ENCODE results near the gene ZFYVE28.

ZFYVE28 gene

DNA sequence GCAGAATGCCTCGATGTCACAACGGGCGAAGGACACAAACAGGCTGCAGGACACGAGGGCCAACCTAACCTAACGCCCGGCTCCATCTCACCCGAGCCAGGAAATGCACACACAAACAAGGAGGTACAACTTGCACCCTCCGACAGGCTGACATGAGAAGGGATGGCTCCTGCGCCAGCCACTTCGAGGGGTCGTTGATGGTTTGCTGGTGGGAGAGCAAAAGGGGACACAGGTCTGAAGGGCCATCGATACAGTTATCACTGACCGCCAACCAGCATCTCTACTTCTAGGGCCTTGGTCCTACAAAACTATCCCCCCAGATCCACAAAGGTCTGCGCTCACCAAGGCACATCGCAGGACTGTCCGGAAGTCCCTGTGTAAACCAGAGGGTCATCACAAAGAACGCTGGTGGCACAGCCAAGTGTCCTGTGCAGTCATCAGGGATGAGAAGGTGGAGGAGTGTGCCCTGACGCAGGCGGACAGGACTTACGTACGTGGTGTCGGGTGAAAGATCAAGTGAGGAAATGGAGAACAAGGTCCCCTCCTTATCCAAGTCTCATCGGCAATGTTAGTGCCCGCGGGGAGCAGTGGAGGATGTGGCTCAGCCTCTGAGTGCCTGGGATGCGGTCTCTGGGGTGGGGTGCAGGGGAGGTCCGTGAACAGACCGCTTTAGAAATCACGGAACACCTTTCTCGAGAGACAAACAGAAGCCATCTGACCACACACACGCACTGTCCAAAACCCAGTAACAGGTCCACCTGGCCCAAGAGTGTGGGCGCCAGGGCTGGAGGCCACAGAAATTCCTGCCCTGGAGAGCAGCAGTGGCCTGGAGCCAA is 163.6 kb downstream of the ZFYVE28 start:
- no peak for FAIRE-seq

- no peak for FAIRE-seq
Observed at GRCh38 chr4:2253160-2254084, 165.0 kb downstream of the ZFYVE28 start.

DNA sequence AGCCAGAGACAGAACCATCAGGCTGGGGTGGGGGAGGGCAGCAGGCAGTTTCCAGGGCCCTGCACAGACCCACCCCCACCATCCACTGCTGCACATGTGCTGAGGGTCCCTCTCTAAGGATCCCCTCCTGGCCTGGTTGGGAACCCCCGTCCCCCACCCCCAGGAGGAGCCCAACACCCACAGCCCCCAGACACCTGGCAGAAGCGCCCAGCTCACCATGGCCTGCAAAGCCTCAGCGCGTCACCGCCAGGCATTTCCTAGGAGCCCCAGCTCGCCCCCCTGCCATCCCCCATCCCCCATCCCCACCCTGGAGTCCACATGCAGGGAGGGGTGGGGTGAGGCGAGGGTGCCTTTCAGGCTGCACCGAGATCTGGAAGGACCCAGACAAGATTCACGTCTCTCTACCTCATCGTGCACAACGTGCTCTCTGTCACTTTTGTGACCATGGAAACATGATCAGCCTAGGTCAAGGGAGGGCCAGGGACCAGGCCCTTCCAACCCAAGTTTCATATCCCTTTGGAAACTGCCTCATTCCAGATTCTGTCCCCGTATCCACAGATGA is 165.8 kb downstream of the ZFYVE28 start:
- no peak for FAIRE-seq

DNA sequence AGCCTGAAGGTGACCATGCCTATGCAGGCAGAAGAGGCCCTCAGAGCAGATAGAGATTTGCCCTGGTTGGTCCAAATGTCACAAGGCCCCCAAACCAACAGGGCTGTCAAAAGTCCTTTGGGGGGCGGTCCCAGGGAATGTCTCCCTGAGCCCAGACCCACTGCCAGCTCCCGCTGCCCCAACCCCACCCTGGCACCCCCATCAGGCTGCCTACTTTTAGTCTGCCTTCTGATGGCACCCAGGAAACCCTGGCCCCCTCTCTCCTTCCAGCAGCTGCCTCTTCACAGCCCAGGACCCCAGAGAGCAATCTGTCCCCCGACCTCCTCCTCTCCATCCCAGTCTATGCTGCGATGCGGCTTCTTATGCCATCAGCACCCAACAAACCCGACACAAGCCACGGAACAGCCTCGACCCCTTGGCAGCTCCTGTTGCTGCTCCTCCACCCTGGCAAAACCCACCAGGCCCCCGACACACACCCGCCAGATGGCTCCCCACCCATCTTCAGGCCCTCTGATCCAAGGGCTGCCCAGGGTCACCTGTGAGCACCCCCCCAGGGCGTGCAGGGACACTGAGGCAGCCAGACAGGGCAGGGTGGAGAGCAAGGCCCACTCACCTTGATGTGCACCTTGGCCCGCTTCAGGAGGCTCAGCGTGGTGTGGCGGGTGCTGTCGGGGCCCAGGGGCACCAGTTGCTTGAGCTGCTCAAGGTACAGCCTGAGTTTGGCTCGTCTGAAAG is 166.5 kb downstream of the ZFYVE28 start:
- FAIRE-seq, result no peak

GRCh38 chr4:2251073-2251794 is 167.2 kb downstream of the ZFYVE28 start:
- no peak for FAIRE-seq

- FAIRE-seq, result no peak
Observed at GRCh38 chr4:2250357-2251072, 167.9 kb downstream of the ZFYVE28 start.

DNA sequence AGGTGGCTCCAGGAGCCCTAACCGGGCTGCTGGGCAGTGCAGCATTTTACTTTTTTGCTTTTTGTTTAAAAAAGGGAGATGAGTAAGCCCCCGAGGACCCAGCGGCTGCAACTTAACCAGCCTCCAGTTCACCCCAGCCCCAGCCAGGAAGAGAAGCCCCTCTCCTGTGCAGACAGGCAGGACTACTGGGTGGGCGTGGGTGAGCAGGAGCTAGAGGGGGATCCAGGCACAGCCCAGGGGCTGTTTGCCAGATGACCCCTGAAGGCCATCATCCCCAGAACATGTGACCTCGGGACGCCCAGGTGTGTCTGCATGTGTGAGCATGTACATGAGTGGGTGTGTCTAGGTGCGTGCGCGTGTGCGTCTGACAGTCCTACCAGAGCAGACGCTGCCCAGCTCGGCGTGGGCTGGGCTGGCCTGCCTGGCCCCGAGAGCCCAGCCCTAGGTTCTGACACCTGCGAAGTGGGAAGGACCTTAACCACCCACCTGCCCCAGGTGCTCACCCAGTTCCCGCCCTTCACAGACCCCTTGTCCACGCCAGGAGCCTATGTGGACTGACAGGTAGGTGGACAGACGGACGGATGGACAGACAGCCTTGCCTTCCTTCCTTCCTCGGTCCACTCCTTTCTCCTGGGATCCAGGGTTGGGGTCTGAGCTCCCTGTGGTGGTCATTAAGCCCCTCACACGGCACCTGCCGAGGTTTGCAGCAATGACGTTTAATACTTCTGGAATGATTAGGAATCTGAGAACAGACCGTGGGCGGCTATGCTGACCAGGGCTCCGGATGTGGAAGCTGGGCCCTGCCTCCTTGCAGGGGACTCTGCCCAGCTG is 168.7 kb downstream of the ZFYVE28 start:
- FAIRE-seq, result no peak

DNA sequence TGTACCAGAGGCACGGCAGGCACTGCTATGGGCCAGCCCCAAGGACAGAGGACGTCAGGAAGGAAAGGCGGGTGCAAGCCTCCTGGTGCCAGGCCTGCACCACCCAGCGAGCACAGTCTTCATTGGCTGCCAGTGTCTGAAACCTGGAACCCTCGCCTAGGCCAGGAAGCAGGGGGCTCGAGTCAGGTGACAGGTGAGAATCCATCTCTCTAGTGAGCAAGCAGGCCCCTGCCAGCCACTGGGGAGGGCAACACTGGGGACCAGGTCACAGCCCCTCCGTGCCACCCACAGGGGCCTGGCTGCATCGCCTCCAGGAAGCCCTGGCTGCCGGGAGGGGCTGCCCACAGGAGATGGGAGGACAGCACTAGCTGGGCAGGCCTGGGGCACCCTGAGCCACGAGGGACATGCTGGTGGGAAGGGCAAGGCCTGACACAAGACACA is 169.6 kb downstream of the ZFYVE28 start:
- no peak for FAIRE-seq

DNA sequence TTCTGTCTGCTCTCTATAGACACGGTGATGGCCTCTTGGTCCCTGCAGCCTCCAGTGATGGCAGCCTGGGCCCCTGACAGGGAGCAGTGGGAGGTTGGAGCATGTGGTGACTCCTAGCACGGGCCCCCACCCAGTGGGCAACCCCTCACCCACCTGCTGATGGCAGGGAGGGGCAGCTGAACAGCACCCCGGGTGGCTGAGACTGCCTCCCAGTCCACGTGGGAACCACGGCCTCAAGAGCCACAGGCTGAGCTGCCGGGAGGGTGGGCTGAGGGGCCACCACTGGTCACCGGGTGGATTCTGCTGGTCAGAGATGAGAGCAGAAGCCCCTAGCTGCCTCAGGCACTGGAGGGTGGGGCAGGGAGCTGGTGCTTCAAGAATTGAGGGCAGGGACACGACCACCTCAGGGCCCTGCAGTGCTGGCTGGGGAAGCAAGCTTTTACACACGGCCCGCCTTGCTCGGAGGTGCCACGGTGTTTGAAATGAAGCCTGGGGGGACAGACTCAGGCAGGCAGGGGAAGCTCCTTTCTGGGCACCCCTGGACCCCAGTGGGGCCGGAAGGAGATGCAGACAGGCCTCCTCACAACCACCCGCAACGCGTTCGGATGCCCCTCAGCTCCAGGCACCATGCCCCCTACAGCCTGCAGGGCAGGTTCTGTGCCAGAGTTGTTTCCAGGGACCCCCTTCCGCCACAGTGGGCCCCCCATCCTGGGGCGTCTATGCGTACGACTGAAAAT is 170.2 kb downstream of the ZFYVE28 start:
- FAIRE-seq, result no peak

DNA sequence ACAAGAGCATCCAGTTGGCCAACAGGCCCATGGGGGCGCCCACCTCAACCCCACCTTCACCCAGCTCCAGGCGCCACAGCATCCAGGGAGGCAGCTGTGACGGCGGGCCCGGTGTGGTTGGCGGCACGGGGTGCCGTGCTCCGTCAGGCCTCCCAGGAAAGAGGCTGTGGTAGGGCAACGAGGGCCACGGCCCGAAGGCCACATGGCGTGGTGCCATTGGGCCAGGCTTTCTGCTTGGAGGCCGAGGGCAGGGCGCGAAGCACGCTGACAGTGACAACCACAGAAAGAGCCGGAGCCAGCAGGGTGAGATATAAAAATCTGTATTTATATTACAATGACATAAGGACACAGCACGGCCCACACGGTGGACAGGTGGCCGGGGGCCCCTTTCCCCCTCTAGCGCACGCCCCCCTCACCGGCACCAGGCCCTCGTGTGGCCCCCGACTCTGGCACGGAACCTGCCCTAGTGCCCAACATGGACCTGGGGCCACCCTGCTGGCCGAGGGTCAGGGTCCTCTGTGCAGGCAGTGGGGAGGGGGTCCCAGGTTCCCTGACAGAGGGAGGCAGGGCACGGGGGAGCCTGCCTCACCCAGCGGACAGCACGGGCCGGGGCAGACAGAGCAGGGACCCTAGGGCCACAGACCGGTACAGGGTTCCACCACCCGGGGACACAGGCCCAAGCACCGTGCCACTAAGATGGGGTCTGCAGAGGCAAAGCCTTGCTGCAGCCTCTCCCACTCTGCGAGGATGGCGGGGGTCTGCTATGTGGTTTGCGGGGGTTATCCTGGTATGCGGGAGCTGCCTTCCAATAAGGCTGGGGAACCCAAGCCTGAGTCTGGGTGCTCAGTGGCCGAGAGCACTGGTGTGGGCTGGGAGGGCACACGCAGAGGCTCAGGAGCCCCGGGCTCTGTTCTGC is 171.1 kb downstream of the ZFYVE28 start:
- no peak for FAIRE-seq

GRCh38 chr4:2246384-2247127 is 171.9 kb downstream of the ZFYVE28 start:
- no peak for FAIRE-seq

GRCh38 chr4:2245787-2246275 is 172.6 kb downstream of the ZFYVE28 start:
- FAIRE-seq, result no peak

DNA sequence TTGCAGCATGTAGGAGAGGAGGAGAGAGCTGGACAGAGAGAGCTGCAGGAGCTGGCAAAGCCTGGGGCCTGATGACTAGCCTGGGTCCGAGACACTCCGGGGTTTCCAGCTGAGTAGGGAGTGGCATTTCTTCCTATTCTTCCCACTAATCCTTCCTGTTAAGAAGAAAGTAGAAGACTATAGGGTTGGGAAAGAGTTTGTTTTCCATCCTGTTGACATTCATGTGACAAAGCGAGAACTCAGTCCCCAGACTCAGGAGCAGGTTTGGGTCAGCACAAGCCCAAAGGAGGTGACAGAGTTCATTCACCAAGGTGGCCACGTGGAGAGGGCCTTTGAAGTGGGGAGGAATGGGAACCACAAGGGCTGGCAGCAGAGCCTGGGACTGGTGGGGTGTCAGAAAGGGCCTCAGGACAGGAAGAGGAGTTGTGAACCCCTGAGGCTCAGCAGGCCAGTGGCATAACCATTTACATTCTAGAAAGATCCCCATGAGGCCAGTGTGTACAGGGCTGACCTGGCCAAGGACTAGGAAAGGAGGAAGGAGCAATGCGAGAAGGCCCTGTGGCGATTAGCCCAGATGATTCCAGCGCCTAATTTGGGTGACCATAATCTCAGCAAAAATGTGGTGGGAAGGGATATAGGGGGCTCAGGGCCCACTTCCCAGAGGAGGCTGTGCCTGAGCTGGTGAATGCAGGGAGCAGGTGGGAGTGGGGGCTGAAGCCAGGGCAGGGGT is 173.2 kb downstream of the ZFYVE28 start:
- FAIRE-seq, result no peak

GRCh38 chr4:2243681-2244380 is 174.6 kb downstream of the ZFYVE28 start:
- no peak for FAIRE-seq

DNA sequence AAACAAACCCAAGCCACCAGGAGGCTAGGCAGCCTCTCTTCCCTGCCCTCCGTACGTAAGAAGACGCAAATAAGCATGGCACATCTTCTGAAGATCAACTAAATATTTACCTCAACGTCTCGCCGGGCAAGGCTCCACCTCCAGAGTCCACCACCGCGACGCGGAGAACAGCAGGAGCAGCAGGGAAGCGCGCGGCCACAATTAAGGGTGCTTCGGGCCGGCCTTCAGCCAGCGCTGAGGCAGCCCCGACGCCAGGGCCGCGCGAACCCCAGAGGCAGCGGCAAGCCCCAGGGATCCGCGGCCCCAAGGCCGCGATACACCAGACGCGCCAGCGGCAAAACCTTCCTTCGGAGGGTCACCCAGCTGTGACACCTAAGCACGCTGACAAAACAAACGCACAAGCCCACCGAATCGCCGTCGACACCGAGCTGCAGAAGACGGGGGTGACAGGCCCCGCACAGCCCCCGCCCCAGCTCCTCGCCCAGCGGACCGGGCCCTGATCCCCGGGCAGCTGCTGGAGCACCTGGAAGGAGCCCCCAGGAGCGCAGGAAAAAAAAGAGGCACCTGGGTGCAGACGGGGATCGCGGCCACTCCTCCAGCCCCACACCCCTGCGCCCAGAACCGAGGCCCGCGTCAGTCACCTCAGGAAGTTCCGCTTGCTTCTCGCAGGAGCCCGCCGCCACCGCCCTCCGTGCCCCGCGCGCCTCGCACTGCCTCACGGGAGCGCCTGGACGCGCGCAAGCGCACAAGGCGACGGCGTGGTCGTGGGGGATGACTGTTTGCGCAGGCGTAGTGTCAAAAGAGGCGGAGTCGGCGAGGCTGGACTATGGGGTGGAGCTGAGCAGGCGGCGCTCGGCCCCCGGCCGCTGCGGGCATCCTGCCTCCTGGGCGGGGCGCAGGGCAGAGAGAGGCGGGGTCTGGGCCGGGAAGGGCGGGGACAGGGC is 176.8 kb downstream of the ZFYVE28 start, which contains the start of the genes HAUS3 and POLN:
TSS of gene HAUS3 (minus strand) at position 712 of the 944 bp plus-strand sequence. CDS start 1,175 bp downstream, outside the sequence.
TSS of gene POLN (minus strand) at position 712 of the 944 bp plus-strand sequence. CDS start 12,890 bp downstream, outside the sequence.
- FAIRE-seq, result no peak
